ENCODE measurements around the gene EMILIN1.

Gene EMILIN1

DNA sequence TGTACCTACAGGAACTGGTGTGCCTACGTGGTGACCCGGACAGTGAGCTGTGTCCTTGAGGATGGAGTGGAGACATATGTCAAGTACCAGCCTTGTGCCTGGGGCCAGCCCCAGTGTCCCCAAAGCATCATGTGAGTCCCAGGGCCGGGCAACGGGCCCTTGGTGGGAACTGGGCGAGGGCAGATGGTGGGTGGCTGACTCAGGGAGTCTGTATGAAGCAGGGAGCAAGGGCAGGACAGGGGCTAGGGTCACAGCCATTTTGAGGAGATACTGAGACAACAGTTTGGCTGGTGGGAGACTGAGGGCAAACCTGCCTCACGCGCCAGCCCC, 1.7 kb downstream of the EMILIN1 start:
- DNase-seq (ENCODE audit: low read depth in 2 of 2): no peak

DNA sequence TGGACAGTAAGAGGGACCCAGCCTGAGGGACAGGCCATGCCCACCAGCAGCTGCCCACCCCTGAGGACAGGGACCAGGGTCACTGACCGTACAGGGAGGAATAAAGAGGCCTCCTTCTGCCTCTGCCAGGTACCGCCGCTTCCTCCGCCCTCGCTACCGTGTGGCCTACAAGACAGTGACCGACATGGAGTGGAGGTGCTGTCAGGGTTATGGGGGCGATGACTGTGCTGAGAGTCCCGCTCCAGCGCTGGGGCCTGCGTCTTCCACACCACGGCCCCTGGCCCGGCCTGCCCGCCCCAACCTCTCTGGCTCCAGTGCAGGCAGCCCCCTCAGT, 2.2 kb downstream of the EMILIN1 start:
- DNase-seq (ENCODE audit: low read depth in 2 of 2): no peak

DNA sequence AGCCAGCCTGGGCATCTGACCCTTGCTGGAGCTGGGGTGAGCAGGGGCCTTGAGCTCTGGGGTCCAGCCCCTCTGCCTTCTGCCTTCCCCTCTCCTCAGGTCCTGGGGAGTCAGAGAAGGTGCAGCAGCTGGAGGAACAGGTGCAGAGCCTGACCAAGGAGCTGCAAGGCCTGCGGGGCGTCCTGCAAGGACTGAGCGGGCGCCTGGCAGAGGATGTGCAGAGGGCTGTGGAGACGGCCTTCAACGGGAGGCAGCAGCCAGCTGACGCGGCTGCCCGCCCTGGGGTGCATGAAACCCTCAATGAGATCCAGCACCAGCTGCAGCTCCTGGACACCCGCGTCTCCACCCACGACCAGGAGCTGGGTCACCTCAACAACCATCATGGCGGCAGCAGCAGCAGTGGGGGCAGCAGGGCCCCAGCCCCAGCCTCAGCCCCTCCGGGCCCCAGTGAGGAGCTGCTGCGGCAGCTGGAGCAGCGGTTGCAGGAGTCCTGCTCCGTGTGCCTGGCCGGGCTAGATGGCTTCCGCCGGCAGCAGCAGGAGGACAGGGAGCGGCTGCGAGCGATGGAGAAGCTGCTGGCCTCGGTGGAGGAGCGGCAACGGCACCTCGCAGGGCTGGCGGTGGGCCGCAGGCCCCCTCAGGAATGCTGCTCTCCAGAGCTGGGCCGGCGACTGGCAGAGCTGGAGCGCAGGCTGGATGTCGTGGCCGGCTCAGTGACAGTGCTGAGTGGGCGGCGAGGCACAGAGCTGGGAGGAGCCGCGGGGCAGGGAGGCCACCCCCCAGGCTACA, 3.8 kb downstream of the EMILIN1 start:
- no peak for DNase-seq (ENCODE audit: low read depth in 2 of 2)

DNA sequence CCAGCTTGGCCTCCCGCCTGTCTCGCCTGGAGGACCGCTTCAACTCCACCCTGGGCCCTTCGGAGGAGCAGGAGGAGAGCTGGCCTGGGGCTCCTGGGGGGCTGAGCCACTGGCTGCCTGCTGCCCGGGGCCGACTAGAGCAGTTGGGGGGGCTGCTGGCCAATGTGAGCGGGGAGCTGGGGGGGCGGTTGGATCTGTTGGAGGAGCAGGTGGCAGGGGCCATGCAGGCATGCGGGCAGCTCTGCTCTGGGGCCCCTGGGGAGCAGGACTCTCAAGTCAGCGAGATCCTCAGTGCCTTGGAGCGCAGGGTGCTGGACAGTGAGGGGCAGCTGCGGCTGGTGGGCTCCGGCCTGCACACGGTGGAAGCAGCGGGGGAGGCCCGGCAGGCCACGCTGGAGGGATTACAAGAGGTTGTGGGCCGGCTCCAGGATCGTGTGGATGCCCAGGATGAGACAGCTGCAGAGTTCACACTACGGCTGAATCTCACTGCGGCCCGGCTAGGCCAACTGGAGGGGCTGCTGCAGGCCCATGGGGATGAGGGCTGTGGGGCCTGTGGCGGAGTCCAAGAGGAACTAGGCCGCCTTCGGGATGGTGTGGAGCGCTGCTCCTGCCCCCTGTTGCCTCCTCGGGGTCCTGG, 4.5 kb downstream of the EMILIN1 start:
- DNase-seq (ENCODE audit: low read depth in 2 of 2): no peak

DNA sequence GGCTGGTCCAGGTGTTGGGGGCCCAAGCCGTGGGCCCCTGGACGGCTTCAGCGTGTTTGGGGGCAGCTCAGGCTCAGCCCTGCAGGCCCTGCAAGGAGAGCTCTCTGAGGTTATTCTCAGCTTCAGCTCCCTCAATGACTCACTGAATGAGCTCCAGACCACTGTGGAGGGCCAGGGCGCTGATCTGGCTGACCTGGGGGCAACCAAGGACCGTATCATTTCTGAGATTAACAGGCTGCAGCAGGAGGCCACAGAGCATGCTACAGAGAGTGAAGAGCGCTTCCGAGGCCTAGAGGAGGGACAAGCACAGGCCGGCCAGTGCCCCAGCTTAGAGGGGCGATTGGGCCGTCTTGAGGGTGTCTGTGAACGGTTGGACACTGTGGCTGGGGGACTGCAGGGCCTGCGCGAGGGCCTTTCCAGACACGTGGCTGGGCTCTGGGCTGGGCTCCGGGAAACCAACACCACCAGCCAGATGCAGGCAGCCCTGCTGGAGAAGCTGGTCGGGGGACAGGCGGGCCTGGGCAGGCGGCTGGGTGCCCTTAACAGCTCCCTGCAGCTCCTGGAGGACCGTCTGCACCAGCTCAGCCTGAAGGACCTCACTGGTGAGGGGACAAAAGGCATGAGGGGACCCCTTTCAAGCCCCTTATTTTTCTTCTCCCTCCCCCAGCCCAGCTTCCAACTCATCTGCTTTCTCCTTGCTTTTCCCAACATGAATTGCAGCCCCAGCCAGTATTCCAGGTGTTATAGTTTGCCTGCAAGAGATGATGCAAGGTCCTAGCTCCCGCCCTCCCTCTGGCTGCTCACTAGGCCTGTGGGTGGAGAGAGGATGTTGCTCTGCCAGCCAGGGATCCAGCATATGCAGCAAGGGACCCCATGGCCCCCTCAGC, 5.2 kb downstream of the EMILIN1 start:
- DNase-seq (ENCODE audit: low read depth in 2 of 2): no peak

DNA sequence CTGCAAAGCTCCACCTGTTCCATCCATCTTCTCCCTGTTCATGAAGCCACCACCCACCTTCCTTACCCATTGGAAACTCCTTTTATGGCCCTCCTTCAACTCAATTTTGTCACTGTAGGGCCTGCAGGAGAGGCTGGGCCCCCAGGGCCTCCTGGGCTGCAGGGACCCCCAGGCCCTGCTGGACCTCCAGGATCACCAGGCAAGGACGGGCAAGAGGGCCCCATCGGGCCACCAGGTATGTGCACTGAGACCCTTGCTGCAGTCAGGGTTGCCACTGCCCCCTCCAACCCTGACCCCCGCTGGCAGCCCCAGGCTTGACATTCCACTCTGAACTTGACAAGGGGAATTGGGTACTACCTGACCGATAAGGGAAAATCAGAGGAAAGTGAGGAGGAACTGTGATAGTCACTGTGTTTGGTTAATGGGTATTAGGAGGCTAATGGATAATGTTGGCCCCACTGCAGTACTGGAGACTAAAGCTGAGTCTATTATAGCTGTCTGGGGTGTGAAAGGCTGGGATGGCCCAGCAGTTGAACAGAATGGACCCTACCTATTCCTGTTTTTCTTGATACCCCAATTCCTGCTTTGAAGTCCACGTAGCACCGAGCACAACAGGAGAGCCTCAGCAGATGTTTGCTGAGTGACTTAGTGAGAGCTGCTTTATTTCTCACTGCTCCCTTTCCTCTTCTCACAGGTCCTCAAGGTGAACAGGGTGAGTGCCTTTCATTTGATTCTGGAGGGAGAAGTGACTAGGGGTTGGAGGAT, 6.1 kb downstream of the EMILIN1 start:
- no peak for DNase-seq (ENCODE audit: low read depth in 2 of 2)

DNA sequence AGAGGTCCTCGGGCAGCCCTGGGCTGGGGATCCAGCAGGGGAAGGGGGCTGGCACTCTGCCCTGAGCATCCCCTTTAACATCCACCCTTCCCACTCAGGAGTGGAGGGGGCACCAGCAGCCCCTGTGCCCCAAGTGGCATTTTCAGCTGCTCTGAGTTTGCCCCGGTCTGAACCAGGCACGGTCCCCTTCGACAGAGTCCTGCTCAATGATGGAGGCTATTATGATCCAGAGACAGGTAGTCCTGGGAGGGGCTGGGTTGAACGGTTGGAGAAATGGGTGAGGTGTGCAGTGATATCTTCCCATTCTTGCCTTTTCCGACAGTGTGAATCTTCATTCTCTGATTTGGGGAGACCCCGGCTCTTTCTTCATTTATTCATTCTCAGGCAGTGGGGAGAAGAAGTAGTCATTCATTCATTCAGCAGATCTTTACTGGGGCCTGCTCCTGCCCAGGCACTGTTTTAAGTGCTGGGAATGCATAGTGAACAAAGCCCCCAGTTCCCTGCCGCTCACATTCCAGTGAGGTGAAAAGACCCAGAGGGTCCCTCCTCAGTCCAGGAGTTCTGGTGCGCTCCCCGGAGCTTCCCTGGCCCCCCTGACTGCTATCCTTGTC, 6.8 kb downstream of the EMILIN1 start:
- no peak for DNase-seq (ENCODE audit: low read depth in 2 of 2)

DNA sequence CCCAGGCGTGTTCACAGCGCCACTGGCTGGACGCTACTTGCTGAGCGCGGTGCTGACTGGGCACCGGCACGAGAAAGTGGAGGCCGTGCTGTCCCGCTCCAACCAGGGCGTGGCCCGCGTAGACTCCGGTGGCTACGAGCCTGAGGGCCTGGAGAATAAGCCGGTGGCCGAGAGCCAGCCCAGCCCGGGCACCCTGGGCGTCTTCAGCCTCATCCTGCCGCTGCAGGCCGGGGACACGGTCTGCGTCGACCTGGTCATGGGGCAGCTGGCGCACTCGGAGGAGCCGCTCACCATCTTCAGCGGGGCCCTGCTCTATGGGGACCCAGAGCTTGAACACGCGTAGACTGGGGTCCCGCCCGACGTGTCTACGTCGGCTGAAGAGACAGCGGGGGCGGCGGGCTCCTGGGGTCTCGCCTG, 7.3 kb downstream of the EMILIN1 start:
- peak in 1 of 2 donors; percentile 13 for DNase-seq (ENCODE audit: low read depth in 2 of 2)

DNA sequence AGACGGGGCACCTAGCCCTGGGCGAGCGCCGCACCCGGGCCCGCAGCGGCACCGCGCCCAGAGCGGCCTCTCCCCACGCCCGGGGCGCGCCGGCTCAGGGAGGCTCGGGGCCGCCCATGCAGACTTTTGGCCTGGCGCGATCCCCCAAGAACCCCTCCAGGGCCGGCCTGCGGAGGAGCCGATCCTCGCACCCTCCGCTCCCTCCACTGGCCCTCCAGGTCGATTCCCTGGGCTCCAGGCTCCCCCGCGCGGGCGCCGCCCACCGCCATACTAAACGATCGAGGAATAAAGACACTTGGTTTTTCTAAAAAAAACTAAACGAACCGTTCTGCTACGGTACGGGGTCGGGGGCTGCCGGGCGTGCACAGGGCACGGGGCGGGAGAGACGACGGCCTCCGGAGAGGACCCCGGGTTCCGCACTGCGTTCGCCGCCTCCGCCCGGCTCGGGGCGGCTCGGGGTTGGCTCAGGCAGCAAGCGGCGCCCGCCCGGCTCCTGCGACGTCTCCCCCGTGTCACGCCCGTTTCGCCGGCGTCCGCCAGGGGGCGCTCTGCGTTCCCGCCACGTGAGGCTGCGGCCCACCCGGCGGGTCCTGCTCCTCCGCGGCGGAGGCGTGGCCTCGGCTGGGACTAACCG, 7.8 kb downstream of the EMILIN1 start:
- peak; percentile 97 to 98 for DNase-seq (ENCODE audit: low read depth in 2 of 2)

DNA sequence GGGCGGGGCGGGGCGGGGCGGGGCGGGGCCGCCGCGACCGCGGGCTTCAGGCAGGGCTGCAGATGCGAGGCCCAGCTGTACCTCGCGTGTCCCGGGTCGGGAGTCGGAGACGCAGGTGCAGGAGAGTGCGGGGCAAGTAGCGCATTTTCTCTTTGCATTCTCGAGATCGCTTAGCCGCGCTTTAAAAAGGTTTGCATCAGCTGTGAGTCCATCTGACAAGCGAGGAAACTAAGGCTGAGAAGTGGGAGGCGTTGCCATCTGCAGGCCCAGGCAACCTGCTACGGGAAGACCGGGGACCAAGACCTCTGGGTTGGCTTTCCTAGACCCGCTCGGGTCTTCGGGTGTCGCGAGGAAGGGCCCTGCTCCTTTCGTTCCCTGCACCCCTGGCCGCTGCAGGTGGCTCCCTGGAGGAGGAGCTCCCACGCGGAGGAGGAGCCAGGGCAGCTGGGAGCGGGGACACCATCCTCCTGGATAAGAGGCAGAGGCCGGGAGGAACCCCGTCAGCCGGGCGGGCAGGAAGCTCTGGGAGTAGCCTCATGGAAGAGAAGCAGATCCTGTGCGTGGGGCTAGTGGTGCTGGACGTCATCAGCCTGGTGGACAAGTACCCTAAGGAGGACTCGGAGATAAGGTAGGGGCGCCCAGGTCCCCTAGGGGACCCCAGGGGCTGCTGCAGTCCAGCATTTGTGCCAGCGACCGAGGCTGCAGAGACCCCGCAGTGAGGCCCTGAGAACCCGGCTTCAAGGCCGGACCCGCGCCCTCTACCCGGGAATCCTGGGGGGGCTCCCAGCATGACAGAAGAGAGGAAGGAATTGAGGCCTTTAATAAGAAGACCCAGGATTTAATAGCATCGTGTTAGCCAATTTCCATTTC, 8.5 kb downstream of the EMILIN1 start, which contains the start of gene KHK:
TSS of gene KHK (plus strand) at position 49 of the 870 bp plus-strand sequence. CDS start at position 537, 488 bp downstream.
- no peak for DNase-seq (ENCODE audit: low read depth in 2 of 2)

DNA sequence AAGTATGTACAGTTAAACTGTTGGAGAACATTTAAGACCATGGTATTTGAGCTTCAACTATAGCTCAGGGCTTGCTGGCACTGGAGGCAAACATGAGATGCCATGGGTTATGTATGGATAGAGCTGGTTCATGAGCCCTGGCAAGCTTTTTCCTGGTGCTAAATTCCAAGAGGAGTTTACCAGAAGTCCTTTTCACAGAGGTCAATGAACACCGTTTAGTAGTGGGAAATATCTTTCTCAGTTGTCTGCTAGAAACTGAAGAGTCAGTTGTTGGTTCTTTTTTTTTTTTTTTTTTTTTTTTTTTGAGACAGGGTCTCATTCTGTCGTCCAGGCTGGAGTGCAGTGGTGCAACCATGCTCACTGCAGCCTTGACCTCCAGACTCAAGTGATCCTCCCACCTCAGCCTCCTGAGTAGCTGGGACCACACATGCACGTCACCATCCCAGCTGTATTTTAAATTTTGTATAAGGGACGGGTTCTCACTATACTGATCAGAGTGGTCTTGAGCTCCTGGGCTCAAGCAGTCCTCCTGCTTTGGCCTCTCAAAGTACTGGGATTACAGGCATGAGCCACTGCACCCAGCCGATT, 9.5 kb downstream of the EMILIN1 start:
- no peak for DNase-seq (ENCODE audit: low read depth in 2 of 2)

DNA sequence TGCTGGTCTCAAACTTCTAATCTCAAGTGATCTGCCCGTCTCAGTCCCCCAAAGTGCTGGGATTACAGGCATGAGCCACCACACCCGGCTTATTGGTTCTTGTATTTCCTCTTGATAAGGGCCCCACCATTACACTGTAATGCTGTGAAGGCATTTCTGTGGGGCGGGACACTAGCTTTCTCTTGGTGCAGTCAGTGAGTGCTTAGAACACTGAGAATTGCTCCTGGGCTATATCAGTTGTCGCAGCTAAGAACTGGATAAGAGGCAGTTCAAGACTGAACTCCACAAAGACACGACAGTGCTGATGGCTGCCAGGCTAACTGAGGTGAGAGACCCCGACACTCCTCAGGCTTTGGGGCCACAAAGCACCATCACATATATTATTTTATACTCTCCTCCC, 10.2 kb downstream of the EMILIN1 start:
- DNase-seq (ENCODE audit: low read depth in 2 of 2): no peak

DNA sequence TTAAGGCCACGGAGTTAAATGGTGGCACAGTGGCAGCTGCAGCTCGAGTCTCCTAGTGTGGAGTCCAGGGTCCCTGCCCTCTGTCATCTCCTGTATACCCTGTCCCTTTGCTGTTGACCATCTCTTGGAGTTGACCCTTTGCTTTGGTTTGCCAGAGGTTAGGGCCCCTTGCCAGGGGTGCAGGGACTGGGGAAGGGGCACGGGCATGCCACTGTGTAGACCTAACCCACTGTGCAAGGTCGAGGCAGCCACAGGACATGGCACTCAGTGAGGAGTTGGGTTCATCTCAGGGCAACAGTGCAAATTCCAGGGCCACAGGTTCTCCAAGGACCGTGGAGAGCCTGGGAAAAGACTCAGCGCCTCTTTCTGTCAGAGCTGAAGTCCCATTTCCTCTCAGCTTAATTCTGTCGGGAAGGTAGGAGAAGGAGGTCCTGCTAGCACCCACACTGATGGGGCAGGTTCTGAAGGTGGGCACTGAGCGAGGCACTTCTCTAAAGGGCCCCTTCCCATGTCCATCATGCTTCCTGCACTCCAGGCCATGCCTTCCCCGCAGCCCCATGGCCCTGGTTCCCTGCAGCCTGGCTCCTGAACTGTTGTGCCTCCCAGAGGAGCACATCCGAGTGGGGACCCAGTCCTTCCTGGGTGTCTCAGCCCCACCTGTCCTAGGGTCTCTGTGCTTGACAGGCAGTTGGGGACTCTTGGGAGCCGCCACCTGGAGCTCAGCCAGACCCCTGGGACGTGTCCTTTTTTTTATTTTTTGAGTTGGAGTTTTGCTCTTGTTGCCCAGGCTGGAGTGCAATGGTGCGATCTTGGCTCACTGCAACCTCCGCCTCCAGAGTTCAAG, 10.9 kb downstream of the EMILIN1 start:
- DNase-seq (ENCODE audit: low read depth in 2 of 2): no peak

DNA sequence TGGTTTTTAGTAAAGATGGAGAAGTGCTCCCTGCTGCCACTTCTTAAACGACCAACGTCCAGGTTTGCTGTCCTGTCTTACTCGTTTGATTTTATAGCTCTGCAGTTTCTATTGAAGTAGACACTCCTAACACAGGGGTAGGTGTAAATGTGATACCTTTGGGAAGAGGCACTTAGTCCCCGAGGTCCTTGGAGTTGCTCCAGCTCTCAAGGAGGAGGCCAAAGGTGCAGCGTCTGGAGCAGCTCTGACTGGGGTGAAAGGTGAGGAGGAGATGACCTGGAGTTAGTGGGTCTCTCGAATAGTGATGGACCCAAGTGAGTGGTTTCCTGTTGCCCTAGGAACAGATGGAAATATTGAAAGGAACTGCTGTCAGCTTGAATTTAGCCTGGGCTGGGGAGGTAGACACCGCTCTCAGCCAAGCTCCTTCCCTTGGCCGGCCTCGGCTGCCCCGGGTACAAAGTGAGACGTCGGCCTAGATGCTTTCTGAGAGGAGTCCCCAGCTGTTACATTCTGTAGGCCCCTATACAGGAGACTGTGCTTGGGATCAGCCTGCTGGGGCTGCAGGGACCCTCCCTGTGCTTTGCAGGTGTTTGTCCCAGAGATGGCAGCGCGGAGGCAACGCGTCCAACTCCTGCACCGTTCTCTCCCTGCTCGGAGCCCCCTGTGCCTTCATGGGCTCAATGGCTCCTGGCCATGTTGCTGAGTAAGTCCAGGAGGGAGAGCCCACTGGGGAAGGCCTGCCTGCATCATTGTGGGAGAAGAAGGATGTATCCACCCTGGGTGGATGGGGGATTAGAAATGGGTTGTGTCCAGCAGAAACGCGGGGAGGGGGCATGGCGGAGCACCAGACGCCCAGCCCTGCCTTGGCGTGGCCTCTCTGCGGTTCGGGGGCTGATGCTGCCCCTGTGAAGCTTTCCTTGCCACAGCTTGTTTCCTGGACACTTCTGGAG, 13.6 kb downstream of the EMILIN1 start:
- no peak for DNase-seq (ENCODE audit: low read depth in 2 of 2)

DNA sequence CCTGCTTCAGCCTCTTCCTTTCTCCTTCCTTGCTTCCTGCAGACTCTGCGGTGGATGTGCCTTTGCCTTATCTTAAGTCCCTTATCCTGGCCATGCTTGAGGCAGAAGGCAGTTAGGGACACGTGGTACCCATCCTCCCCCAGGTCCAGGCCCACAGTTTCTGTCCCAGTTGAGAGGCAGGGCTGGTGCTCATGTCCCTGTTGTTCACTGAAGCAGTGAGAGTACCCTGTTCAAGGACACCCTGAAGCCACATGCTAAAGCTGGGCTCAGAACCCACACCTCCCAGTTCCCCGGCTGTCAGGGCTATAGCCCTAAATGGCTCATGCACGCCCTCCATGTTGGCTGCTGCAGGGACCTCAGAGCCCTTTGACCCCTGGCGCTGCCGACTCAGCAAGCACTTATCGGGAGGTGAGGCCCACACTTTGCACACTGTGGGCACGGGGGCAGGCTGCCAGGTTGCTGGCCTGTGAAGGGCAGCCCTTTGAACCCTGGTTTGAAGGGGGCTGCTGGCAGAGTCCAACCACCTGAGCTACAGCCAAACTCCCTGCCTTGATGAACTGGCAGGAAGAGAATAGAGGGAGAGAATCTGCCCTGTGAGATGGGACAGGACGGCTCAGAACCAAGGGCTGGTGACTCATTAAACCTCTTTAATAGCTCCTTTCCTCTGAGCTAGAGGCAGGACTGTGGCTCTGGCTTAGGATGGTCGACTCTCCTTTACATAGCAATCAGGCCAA, 14.4 kb downstream of the EMILIN1 start:
- no peak for DNase-seq (ENCODE audit: low read depth in 2 of 2)

DNA sequence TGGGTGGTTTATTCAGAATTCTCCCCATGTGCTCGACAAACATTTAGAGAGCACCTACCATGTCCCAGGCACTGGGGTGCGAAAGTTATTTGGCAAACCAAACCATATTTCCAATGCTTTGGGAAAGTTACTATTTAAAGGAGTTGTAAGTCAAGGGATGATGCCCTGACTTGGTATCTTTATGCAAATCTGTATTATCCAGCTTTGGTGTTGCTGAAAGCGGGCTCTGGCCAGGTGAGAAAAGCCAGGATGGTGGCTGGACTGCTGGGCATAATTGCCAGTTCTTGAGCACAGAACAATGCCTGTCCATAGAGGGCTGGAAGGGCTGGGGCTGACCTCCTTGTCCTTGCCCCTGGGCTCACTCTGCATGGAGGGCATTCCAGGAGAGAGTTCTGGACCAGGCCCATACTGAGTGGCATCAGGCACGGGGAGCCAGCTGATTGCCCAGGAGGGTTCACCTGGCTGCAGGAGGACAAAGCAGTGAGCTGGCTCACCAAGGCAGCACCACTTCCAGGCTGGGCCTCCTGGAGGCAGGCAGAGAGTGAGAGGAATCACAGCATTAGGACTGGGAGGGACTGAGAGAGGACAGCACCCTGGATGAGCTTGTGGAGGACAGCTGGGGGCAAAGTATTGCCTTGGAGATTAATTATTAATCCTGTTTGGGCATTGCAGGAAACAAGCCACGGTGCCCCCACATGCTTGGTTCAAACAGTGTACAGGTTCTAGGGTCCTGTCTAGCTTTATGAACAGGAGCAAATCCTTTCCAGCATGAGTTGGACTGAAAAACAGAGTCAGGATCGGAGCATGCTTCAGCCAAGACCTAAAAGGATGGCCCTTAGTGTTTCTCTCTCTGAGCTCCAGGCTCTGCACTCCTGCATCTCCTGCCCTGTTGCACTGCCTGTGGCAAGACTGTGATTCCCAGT, 15.3 kb downstream of the EMILIN1 start:
- DNase-seq (ENCODE audit: low read depth in 2 of 2): no peak

All from stimulated activated CD4-positive, alpha-beta T cell treated with anti-CD3 and anti-CD28 coated beads, Interleukin-1b, Interleukin-23, amount 100 ng/mL, for 1 hour (primary cell).